GM18907 (cell line): ENCODE measurements around the gene ADAMTS12.

Experiments used
- ATAC-seq: cut with Tn5 transposase; IDR thresholded peaks from one replicate; pipeline ENCODE4 v1.9.1; 2021; ENCODE audit warnings: mild to moderate bottlenecking, moderate library complexity; ENCODE audit not compliant: unreplicated experiment

The ADAMTS12 gene

DNA sequence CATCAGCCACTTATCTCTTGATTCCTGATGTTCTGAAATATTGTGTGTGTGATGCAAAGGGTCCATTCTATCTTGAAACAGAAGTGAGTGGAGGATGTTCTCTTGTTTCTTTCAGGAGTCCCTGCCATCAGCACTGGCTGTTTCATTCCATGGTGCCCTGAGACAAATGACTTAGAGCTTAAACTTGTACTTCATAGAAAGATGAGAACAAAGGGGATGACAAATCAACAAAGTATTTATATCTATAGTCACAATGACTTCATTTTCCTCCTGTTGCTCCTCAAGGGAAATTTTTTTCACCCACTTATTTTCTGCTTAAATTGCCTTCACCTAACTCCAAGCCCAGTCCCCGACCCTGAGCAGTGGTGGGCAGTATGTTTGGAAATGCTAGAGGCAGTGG lies 279.4 kb downstream of the ADAMTS12 start:
- no peak for ATAC-seq

DNA sequence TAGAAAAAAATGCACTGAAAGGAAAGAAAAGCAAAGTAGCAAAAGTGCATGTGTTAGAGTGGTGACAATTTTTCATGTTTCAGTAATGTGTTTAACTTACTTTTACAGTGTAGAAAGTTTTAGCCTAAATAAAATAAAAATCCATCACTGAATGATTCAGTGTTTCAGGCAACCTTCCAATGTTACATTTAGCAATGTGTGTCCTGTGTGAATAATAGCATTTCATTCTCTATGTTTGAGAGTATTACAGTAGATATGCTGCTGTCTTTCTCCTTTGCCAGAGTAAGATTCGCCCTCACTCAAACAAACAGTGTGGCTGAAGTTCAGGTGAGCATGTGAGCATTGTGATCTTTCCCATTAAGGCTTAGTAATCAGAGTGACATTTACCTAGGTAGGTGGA lies 279.9 kb downstream of the ADAMTS12 start:
- ATAC-seq = no peak

DNA sequence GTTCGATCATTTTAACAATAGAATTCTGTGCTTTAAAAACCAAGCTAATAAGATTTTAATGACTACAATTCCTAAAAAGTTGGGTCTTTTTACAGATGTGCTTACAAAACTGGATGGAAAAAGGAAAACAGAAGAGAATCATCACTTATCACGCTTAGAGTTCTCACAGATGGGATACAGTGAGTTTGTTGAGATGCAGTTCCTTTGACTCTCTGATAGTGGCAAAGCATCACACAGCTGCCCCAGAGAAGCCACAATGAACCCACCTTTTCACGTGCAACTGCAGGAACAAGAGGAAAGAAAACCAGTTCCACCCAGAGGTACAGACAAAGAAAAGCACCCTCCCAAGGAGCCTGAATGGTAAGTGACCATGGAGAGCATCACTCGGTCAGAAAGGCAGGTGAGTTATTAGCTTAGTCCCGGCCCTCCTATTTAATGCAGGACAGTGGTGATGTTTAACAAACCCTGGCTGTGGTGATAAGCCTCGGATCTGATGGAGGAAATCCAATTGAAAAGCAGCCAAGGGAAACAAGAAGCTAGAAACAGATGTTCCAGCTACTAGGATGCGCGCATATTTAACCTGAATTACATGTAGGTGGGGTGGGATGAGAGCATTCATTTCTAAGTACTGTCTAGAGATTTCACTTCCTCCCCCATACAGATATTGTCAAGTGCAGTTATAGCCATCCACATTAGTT lies 283.3 kb downstream of the ADAMTS12 start:
- no peak for ATAC-seq

DNA sequence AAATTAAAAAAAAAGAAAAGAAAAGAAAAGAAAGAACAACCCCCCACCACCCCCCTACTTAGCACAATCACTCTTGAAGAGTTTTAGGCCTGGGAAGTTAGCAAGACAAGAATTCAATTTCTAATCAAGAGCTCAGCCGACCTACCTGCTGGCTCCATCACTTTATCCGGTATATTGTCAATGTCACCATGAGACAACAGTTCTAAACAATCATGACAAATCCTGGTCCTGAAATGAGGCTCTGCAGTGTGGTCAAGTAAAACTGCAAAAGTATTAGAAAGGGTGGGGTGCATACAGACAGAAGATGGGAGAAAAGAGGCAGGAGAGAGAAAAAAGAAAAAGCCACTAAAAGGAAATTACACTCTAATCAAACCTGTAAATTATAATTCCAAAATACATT lies 287.3 kb downstream of the ADAMTS12 start:
- no peak for ATAC-seq

DNA sequence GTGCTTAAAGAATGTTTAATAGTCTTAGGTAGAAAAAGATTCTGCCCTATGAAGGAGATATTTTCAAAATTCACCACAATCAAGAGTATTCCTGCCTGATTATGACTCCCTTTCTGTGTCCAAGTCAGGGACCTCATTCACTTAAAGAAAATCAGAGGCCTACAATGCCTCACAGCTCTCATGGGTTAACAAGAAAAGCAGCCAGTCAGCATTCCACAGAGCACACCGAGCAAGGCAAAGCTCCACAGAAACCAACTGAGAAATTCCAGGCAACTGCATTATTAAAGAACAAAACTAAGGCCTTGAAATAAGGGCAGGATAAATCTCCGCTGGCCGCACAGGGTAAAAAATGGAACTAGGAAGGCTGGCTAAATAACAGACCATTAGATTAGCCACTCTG lies 289.9 kb downstream of the ADAMTS12 start:
- no peak for ATAC-seq

DNA sequence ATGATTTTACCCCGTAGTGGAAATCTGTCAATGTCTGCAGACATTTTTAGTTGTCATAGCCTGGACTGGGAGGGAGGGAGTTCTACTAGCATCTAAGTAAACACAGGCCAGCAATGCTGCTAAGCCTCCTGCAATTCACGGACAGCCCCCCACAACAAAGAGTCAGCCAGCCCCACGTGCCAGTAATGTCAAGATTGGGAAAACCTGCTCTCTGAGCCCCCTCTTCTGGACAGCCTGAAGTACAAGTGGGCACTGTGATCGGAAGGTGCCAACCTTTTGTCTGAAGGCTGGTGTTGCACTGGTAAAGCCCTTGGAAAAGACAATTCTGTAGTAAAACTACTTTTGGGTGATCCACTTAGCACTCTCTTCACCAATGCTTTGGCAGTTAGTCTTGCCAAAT lies 296.5 kb downstream of the ADAMTS12 start:
- no peak for ATAC-seq

DNA sequence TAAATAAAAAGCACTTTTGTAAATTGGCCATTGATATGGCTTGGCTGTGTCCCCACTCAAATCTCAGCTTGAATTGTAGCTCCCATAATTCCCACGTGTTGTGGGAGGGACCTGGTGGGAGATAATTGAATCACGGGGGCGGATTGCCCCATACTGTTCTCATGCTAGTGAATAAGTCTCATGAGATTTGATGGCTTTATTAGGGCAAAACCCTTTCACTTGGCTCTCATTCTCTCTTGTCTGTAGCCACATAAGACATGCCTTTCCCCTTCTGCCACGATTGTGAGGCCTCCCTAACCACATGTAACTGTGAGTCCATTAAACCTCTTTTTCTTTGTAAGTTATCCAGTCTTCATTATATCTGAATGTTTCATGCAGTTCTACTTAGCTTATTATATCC lies 297.8 kb downstream of the ADAMTS12 start:
- ATAC-seq = no peak

DNA sequence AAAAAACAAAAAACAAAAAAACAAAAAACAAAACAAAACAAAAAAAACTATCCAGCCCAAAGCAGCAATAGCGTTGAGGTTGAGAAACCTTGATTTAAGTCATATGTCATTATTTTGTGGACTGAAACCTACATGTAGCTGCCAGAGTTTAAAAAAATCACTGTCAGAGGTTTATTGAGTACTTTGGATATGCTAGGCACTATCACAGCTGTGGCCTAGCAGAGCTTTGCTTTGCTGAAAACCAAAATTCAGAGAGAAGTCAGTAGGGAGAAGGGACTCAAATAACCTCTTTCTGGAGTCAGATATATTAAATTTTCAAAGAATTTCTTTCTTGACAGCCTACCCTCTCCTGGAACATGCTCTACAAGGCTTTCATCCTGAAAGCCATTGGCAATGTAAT lies 299.5 kb downstream of the ADAMTS12 start:
- ATAC-seq = no peak

DNA sequence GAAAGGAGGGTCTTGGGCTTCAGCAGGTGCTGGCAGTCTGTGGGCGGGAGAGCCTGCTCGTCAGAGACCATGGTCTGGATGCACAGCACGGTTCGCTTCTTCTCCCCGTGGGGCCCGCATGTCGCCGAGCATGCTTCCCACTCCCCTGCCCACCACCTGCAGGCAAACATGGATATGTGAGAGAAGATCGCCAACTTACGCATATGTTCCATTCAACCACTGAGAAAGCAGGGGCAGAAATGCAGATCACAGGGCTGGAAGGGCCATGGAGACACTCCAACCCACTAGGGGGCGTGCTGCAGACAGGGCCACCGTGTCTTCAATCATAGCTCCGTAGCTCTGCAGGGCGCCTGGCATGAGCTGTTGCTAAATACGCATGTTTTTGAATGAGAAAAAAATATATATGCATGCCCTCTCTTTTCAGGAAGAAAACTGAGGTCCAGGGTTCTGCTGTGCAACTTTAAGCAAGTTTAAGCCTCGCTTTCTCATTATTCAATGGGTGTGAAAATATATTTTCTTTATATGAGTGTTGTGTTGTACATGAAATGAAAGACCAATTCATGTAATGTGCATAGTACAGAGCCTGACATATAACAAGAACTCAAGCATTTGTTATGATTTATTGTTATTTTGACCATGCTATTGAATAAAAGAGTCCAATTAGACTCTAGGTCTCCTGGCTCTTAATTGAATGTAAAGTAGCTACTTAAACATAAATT lies 303.0 kb downstream of the ADAMTS12 start:
- ATAC-seq = no peak

DNA sequence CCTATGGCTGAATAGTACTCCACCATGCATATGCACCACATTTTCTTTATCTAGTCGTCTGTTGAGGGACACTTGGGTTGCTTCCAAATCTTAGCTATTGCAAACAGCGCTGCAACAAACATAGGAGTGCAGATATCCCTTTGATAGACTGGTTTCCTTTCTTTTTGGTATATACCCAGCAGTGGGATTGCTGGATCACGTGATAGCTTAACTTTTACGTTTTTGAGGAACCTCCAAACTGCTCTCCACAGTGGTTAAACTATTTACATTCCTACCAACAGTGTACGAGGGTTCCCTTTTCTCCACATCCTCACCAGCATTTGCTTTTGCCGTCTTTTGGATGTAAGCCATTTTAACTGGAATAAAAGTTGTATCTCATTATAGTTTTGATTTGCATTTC lies 308.5 kb downstream of the ADAMTS12 start:
- no peak for ATAC-seq

DNA sequence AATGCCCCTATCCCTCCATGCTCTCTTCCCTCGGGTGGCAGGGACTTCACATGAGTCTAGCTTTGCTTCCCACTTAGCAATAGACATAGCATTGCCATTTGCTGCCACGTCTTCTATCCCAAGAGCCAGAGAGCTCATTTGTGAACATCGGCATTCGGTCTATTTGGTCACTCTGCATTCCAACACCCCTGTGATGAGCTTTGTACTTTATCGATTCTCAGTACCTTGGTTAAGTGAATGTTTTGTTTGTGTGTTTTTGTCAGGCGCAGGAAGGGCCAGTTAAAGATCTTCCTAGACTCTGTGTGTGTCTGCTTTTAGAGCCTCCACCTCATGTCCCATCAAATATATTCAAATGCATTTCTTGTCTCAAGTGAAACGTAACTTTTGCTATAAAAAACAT lies 309.4 kb downstream of the ADAMTS12 start:
- no peak for ATAC-seq

DNA sequence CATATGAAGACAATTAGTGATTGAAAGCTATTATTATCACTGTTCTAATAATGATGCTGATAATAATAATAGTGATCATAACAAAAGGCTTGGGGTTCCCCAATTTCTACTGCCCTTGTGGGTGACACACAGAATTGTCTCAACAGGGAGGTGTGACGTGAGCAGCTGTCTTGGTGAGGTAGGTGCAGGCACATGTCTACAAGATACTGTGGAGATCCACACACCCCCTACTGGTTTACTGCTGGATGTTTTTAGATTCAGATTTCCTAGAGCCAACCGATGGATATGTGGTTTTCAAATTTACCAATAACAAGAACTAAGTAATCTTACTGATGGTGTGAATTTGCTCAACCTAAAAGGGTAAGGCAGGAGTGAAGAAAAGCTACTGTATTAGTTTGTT lies 312.0 kb downstream of the ADAMTS12 start:
- ATAC-seq = no peak

DNA sequence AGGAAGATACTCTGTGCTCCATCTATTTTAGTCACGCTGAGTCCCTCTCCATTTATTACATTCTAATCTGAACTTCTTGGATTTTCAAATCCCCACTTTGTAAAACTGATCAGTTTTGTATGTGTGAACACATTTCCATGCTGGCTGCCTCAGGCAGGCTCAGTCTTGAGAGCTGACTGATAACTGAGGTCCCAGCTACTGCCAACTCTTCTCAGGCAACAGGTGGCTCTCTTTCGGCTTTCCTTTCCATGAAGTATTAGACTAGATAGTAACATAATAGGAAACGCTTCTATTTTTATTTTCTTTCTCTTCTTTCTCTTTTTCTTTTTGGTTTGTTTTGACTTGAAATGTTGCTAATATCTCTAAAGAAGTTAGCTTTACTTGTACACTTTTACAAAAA lies 312.6 kb downstream of the ADAMTS12 start:
- no peak for ATAC-seq

DNA sequence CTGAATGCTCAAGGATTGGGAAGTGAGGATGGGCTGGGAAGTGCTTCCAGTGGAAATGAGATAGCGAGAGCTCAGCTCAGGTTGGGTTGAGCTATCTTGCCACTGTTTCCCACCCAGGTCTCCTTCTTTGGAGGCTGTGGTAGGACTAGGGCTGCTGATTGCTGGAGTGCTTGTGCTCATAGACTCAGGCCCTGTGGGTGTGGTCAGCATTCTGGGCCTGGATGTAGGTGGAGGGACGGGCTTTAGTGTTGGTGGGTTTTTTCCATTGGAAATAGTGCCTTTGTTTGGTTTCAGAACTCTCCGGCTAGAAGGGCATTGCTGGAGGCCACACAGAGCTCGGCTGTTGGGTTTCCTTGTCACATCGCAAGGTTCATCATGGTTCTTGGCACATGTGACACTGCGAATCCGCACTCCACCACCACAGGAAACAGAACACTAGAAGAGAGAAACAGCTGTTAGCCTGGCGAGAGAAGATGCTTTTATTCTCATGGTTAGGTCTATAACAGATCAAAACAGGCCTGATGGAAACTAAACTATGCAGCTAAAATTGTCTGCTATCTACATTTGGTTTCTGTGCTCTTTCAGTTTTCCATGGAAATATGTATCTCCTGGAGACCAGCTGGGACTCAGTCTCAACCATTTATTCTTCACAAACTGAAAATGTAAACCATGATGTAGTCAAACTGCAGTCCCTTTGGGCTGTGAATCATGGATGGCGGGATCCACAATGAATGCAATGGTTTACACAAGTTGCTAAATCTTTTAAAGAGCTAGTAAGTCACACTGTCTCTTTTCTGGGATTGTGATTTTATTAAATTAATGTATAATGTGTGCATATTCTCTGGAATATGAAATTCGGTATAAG lies 314.8 kb downstream of the ADAMTS12 start:
- no peak for ATAC-seq

DNA sequence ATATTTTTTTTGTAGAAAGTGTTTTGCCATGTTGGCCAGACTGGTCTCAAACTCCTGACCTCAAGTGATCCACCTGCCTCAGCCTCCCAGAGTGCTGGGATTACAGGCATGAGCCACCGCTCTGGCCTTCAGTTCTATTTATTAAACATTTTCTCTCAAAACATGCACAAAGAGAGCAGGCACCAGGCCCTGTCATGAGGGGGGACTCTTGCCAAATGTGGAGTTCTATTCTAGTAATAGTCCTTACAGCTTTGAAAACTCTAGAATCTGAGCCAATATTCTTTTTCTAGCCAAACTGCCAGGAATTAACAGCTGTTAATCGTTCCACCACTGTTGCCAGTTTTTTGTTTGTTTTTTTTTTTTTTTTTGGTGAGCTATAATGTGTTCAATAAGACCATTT lies 326.5 kb downstream of the ADAMTS12 start:
- no peak for ATAC-seq

DNA sequence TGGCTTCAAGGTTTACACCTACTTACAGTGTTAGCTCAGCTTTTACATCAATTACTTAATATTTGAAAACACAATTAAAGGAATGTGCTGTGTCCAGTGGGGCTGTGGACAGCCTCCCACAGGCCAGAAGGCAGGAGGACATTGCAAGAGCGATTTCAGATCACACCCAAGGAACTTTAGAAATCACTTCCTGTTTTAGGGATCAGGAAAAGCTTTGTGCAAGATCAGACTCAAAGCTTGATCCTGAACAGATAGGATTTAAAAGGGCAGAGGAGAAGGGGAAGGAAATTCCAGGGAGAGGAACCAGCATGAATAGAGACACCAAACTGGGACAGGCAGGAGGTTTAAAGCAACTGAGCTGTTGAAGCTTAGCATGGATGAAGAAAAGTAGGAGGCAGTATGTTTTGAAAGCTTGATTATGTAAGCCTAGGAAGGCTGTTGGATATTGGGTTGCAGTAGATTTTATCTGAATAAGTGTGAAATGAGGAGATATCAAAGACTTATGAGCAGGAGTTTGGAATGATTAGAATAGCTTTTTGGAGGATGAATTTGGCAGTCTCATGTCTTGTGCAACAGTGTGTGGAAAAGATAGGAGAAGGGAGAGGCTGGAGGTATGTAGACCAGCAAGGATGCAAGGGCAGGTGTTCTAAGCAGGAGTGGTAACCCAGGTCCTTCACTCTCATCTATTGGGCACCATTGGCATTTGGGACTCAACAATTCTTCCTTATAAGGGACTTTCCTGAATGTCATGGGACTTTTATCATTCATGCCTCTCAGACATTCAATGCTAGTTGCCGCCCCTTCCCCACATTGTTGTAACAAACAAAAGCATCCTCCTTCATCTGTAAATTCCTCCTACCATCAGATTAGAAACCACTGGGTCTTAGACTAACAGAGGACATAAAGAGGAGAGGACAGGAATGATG lies 327.5 kb downstream of the ADAMTS12 start:
- ATAC-seq = no peak

DNA sequence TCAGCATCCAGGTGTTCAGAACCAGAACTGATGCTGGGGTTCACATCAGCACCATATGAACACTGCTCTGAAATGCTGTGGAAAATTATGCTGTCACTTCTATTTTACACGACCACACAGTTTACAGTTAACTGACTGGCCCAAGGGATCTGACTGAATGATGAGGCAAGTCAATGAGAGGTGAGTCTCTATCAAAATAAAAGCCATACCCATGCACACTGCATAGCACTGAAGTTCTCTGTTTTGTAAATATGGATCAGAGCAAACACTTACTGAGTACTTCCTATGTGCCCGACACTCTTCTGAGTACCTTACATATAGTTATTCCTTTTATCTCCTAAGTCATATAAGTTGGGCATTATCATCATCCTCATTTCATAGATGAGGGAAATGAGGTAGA lies 328.3 kb downstream of the ADAMTS12 start:
- ATAC-seq = no peak

DNA sequence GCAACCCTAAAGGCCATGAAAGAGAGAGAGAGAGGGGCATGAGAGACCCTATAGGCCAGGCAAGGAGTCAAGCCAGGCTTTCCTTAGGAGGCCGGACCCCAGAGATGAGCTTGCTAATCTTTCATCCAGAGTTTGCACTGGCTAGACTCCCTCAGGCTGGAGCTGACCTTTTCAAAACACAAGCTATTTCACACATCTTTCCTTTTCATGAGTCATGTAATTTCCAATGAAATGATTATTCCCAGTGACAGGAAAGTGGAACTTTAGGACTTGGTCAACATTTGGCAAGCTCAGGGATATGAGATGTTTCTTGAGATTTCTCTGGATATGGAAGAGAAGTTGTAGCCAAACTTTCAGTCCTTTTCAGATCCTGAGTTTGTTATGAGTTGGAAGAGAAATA lies 333.3 kb downstream of the ADAMTS12 start:
- ATAC-seq = no peak

DNA sequence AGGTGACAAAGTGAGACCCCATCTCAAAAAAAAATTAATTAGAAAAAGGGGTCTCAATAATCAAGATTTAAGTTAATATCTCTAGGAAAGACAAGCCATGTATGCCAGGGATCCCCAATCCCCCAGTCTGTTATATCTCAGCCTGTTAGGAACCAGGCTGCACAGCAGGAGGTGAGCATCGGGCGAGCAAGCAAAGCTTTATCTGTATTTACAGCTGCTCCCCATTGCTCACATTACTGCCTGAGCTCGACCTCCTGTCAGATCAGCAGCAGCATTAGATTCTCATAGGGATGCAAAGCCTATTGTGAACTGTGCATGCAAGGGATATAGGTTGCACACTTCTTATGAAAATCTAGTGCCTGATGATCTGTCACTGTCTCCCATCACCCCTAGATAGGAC lies 334.2 kb downstream of the ADAMTS12 start:
- no peak for ATAC-seq
